IMR-90 (cell line): ENCODE results near the gene C3AR1. TPM values are rescaled to one million over a fixed set of nuclear protein-coding genes. Genes with fewer than 3 reads are reported as not detected.

Experiments used
- FOS ChIP-seq: fragments of 150-350 bp; IDR thresholded peaks from 2 replicates; pipeline ENCODE4 v1.6.1; 2016; ENCODE audit warnings: low read depth, low read length
- MAFK ChIP-seq: IDR thresholded peaks from 2 replicates; pipeline ENCODE4 v1.6.1; 2012; ENCODE audit warnings: low read depth, low read length, improper control_type of control experiment
- MAZ ChIP-seq: IDR thresholded peaks from 2 replicates; pipeline ENCODE4 v1.6.1; 2012; ENCODE audit warnings: low read depth, mild to moderate bottlenecking, low read length, improper control_type of control experiment, moderate library complexity, borderline replicate concordance
- MXI1 ChIP-seq: IDR thresholded peaks from 2 replicates; pipeline ENCODE4 v1.6.1; 2012; ENCODE audit warnings: low read depth, mild to moderate bottlenecking, low read length, moderate library complexity, borderline replicate concordance
- RAD21 ChIP-seq: IDR thresholded peaks from 2 replicates; pipeline ENCODE4 v1.6.1; 2012; ENCODE audit warnings: low read length, improper control_type of control experiment
- polyA plus RNA-seq, 3 experiments: library from polyadenylated mRNA; depleted of rRNA; stranded (reverse); fragments of >200 nt; gene quantifications; 2 replicates each; pipeline ENCODE4 v1.2.3, GENCODE V29; 2012; ENCODE audit warnings: low replicate concordance in 1 of 3
- total RNA-seq: library from RNA; depleted of rRNA; stranded (reverse); fragments of >200 nt; gene quantifications from 2 replicates; pipeline ENCODE4 v1.2.3, GENCODE V29; 2012
- TF ChIP-seq, protein P1 (sequence below): fragments of 150-350 bp; IDR thresholded peaks from 2 replicates; pipeline ENCODE4 v1.6.1; 2017; ENCODE audit warnings: mild to moderate bottlenecking, antibody characterized with exemption, low read length, low read depth

C3AR1 gene
- total and polyA plus RNA-seq, 2 of the 4 experiments (the other 2 are of a cell fraction): 0.31 to 0.36 TPM

- TF ChIP-seq, protein P1, sequence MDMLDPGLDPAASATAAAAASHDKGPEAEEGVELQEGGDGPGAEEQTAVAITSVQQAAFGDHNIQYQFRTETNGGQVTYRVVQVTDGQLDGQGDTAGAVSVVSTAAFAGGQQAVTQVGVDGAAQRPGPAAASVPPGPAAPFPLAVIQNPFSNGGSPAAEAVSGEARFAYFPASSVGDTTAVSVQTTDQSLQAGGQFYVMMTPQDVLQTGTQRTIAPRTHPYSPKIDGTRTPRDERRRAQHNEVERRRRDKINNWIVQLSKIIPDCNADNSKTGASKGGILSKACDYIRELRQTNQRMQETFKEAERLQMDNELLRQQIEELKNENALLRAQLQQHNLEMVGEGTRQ: no peak
- TF ChIP-seq RAD21: no peak
- no peak for TF ChIP-seq MAFK
- TF ChIP-seq MAZ: no peak
- no peak for TF ChIP-seq MXI1
- TF ChIP-seq FOS: no peak
These were observed 25.4 kb downstream of the C3AR1 start (continued) for GRCh38 chr12:8040791-8041190.
